ENCODE results near the gene SNX30.

DNA sequence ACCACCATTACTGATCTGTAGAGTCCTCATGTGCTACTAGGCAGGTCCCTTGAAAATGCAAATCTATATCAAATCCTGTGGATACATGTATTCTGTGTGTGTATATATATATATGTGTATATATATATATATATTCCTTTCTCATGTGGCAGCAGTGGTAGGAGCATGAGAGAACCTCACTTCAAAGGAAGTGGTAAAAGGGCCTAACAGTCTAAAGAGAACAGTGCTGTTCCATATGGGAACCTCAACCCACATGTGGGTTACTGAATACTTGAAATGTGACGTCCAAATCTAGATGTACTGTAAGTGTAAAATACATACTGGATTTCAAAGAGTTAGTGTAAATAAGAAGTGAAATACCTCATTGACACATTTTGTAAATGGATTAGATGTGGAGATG lies 134.8 kb downstream of the SNX30 start:
- no peak for TF ChIP-seq EZH2phosphoT487 (IDR thresholded peaks at IDR 0.05; ENCODE audit: insufficient read depth, low read depth)
- TF ChIP-seq EZH2 (IDR thresholded peaks at IDR 0.05; ENCODE audit: insufficient read depth, poor library complexity, severe bottlenecking): no peak
